Psoas muscle (tissue), 8 donors: Measurements from ENCODE around the gene CAPN12. TPM values are rescaled to one million over a fixed set of nuclear protein-coding genes. Genes with fewer than 3 reads are reported as not detected.

Source experiments
- ATAC-seq, 4 donors: fragments of 200-7000 bp; cut with Tn5 transposase; one replicate each; pipeline ENCODE4 v1.9.1; 2020; ENCODE audit warnings: moderate library complexity in 3 of 4, mild to moderate bottlenecking in 2 of 4
- DNase-seq, 2 donors: peaks; one replicate each; pipeline ENCODE4 v3.0.0-alpha.2; 2020
- H3K27ac ChIP-seq: fragments of 200-600 bp; one replicate; pipeline ENCODE4 v1.8.0; 2022
- H3K27me3 ChIP-seq, 3 donors: fragments of 200-600 bp in 1 of 3; one replicate each; pipeline versions ENCODE4 v1.6.1 to v1.8.0; 2013 to 2022; ENCODE audit warnings: low read length in 2 of 3, mild to moderate bottlenecking in 2 of 3, moderate library complexity in 1 of 3; ENCODE audit not compliant: insufficient read depth in 3 of 3
- H3K36me3 ChIP-seq, 2 donors: fragments of 200-600 bp in 1 of 2; one replicate each; pipeline versions ENCODE4 v1.6.1 to v1.8.0; 2013 to 2022; ENCODE audit warnings: low read depth in 1 of 2, mild to moderate bottlenecking in 1 of 2, moderate library complexity in 1 of 2; ENCODE audit not compliant: insufficient read depth in 1 of 2
- H3K4me1 ChIP-seq: fragments of 200-600 bp; one replicate; pipeline ENCODE4 v1.8.0; 2022
- H3K4me3 ChIP-seq: fragments of 200-600 bp; one replicate; pipeline ENCODE4 v1.8.0; 2022; ENCODE audit warnings: mild to moderate bottlenecking
- H3K9me3 ChIP-seq: fragments of 200-600 bp; one replicate; pipeline ENCODE4 v1.8.0; 2022
- WGBS, 3 donors: extraction: QIAGEN DNeasy Blood & Tissue Kit; methylation state at CpG; one replicate each; pipeline versions ENCODE4 v1.1.6 to v1.1.7; 2013; 5-methylcytosine and 5-hydroxymethylcytosine counted together
- intact Hi-C, 2 donors: fragments of 100-400 bp; cut with DNase I; formaldehyde crosslinking; loops; one replicate each; pipeline versions ENCODE4 v1.11.0 to v1.14.2; 2022
- polyA plus RNA-seq, 3 donors: library from polyadenylated mRNA; stranded (reverse); fragments of 200-250 nt; gene quantifications; one replicate each; pipeline ENCODE4 v1.2.3, GENCODE V29; 2013
- total RNA-seq, 4 donors: library from RNA; stranded (reverse); fragmentation: NEBNext Ultra II Directional in 2 of 4; extraction: Animal tissue kit (Norgen Biotek cat#: 25700) in 2 of 4; gene quantifications; one replicate each; pipeline versions ENCODE4 v1.2.1 to v1.2.4, GENCODE V29; 2021 to 2023
- TF ChIP-seq, protein P1 (sequence below): fragments of 200-600 bp; IDR thresholded peaks from one replicate; pipeline ENCODE4 v1.8.0; 2022; ENCODE audit warnings: antibody characterized with exemption
- donor health status: healthy with polysubstance abuse.
- donor health status: DM: no; HTN: no; CAD: no; lungs with moderate emphysema.
- donor health status: Bipolar disorder and iron deficiency.
- donor health status: healthy.
- donor health status: DM: yes; HTN: yes; CAD: no.
- donor health status: DM: no; HTN: no; CAD: no.
- donor health status: DM: no; HTN: no; CAD: no.
- donor health status: DM: yes; HTN: yes; CAD: no.

The CAPN12 gene
- total and polyA plus RNA-seq, 7 donors = 0.27 to 0.64 (median 0.35) TPM

DNA sequence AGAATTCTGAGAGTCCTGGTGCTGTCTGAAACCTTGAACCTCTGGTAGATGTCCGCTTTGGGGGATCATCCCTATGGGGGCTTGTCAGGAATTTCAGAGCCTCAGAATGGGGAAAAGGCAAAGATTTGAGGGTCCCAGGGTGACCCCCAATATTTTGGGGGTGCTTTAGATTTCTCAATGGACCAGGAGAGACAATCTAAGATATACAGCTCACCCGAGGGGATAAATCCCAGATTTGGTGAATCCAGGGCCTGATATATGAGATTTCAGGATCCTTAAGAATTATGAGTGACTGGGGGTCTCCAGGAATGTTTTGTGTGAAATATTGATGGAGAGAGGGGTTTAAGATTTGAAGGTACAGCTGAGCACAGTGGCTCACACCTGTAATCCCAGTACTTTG lies 3.3 kb downstream of the CAPN12 start:
- H3K27me3 ChIP-seq = peaks cover 0 to 8% (median 3%) of the 10 kb centered on the region in 3 donors
- H3K4me1 ChIP-seq = no peaks in the 10 kb centered on the region
- TF ChIP-seq, protein P1, sequence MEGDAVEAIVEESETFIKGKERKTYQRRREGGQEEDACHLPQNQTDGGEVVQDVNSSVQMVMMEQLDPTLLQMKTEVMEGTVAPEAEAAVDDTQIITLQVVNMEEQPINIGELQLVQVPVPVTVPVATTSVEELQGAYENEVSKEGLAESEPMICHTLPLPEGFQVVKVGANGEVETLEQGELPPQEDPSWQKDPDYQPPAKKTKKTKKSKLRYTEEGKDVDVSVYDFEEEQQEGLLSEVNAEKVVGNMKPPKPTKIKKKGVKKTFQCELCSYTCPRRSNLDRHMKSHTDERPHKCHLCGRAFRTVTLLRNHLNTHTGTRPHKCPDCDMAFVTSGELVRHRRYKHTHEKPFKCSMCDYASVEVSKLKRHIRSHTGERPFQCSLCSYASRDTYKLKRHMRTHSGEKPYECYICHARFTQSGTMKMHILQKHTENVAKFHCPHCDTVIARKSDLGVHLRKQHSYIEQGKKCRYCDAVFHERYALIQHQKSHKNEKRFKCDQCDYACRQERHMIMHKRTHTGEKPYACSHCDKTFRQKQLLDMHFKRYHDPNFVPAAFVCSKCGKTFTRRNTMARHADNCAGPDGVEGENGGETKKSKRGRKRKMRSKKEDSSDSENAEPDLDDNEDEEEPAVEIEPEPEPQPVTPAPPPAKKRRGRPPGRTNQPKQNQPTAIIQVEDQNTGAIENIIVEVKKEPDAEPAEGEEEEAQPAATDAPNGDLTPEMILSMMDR = no peak
- 92 to 100% (median 97%) methylated on average over 2 of the region's 2 CpGs for WGBS, 3 donors
- H3K4me3 ChIP-seq = no peak overlapping the region
- ATAC-seq (no peak), DNase-seq (no peak)
- no peaks in the 10 kb centered on the region for H3K9me3 ChIP-seq
- H3K27ac ChIP-seq = no peak overlapping the region
- no peaks in the 10 kb centered on the region for H3K36me3 ChIP-seq
- intact Hi-C loops = no loop called here

DNA sequence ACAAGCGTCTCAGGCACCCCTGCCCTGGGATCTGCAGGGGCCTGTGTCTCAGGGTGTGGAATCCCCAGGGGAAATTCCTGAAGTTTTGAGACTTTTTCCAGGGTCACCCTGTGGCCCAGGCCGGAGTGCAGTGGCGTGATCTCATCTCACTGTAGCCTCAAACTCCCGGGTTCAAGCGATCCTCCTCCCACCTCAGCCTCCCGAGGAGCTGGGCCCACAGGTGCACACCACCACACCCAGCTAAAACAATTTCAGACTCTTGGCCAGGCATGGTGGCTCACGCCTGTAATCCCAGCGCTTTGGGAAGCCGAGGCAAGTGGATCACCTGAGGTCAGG lies 4.0 kb downstream of the CAPN12 start:
- Histone ChIP-seq H3K27me3 (peaks cover 0 to 8% (median 3%) of the 10 kb centered on the region in 3 donors), H3K9me3 (no peaks in the 10 kb centered on the region), H3K27ac (no peak overlapping the region), H3K4me3 (no peak overlapping the region), H3K4me1 (no peaks in the 10 kb centered on the region), H3K36me3 (no peaks in the 10 kb centered on the region)
- no peak for ATAC-seq
- 89 to 93% (median 89%) methylated on average over 9 of the region's 9 CpGs for WGBS, 3 donors
- intact Hi-C loops = no loop called here
- TF ChIP-seq, protein P1 = no peak
- DNase-seq = no peak

DNA sequence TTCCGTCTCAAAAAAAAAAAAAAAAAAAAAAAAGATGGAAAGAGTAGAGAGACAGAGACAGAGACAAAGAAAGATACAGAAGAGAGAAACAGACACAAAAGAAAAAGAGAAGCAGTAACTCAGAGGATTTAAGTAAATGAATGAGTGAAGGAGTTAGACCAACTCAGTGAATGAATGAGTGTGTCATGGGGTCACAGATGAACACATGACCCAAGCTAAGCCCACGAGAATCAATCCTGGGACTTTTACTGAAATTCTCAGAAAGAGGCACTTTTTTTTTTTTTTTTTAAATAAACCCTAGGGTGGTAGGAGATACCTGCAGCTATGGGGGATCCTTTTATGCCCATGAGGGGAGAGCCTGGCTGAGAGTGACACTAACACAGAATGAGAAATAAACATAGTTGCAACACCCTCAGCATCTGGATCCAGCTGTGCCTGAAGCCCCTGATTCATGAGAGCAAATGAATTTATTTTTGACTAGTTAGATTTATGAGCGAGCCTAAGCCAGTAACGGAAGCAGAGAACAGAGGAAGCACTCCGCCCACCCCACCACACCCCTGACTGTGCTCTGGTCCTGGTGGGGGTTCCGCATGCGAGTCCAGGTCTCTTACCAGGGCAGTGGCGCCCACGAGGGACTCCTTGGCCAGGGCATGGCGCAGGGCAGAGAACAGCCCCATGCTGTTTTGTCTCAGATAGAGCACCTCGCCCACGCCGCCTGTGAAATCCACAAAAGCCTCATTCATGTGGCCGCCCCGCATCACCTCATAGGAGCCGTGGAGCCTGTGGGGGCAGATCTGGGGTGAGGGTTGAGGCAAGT lies 4.6 kb downstream of the CAPN12 start:
- no peak for ATAC-seq
- Histone ChIP-seq H3K36me3 (no peaks in the 10 kb centered on the region), H3K9me3 (no peaks in the 10 kb centered on the region), H3K27me3 (peaks cover 0 to 8% (median 3%) of the 10 kb centered on the region in 3 donors), H3K4me1 (no peaks in the 10 kb centered on the region), H3K27ac (no peak overlapping the region), H3K4me3 (no peak overlapping the region)
- intact Hi-C loops = no loop called here
- no peak for DNase-seq
- 83 to 87% (median 86%) methylated on average over 15 to 16 of the region's 16 CpGs for WGBS, 3 donors
- TF ChIP-seq, protein P1 = no peak

DNA sequence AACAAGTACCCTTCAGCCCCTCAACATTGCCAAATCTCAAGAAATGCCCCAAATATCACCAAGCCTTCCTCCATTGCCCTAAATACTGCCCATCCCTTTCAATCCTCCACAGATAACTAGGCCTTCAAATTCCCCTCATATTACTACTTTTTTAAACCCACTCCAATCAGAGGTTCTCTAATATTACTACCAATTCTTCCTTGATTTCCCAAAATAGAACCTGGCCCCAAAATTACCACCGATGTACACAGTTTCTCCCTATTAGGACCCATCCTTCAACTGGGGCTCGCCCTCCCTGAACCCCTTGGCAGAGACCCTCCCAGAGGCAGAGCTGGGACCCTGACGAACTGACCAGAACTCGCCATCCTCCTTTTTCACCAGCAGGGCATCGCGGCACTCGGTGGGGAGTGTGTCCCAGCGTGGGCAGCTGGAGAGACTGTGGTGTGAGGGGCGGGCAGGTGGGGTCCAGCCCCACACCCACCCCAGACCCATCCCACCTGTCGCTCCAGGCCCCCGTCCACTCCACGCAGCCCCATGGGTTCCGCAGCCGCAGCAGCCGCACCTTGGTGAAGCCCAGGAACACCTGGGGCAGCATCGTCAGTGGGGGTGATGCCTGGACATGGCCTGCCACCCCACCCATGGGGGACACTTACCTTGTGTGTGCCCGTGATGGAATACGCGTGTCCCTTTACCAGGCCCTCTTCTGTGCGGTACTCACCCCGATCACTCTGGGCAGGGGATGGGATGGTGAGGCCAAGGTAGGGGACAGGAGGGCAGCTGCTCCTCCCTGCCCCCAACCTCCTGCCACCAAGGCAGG lies 6.1 kb downstream of the CAPN12 start:
- no peaks in the 10 kb centered on the region for H3K36me3 ChIP-seq
- H3K27ac ChIP-seq = no peak overlapping the region
- H3K4me3 ChIP-seq = no peak overlapping the region
- intact Hi-C loops = no loop called here
- DNase-seq (no peak), ATAC-seq (no peak)
- no peaks in the 10 kb centered on the region for H3K4me1 ChIP-seq
- H3K9me3 ChIP-seq = no peaks in the 10 kb centered on the region
- 94 to 97% (median 96%) methylated on average over 21 of the region's 21 CpGs for WGBS, 3 donors
- H3K27me3 ChIP-seq = peaks cover 0 to 8% (median 3%) of the 10 kb centered on the region in 3 donors
- TF ChIP-seq, protein P1 = no peak
